IPS-15b (cell line): Measurements from ENCODE around the gene SCRT2.
A peak's percentile ranks its signal among the peaks of the same experiment; 100 is the strongest.

Source experiments
- H3K27me3 ChIP-seq: one replicate; pipeline ENCODE4 v1.6.1; 2013; ENCODE audit warnings: low read length; ENCODE audit not compliant: control insufficient read depth, insufficient read depth
- H3K36me3 ChIP-seq: one replicate; pipeline ENCODE4 v1.6.1; 2013; ENCODE audit warnings: low read length; ENCODE audit not compliant: control insufficient read depth, insufficient read depth
- H3K4me1 ChIP-seq: one replicate; pipeline ENCODE4 v1.6.1; 2013; ENCODE audit warnings: mild to moderate bottlenecking, low read length; ENCODE audit not compliant: control insufficient read depth, insufficient read depth
- H3K4me3 ChIP-seq: one replicate; pipeline ENCODE4 v1.5.1; 2013; ENCODE audit warnings: low read depth, low read length
- H3K9ac ChIP-seq: one replicate; pipeline ENCODE4 v1.6.1; 2013; ENCODE audit warnings: low read depth, mild to moderate bottlenecking, low read length
- H3K9me3 ChIP-seq: one replicate; pipeline ENCODE4 v1.6.1; 2013; ENCODE audit warnings: mild to moderate bottlenecking, low read length; ENCODE audit not compliant: control insufficient read depth, insufficient read depth

The SCRT2 gene

DNA sequence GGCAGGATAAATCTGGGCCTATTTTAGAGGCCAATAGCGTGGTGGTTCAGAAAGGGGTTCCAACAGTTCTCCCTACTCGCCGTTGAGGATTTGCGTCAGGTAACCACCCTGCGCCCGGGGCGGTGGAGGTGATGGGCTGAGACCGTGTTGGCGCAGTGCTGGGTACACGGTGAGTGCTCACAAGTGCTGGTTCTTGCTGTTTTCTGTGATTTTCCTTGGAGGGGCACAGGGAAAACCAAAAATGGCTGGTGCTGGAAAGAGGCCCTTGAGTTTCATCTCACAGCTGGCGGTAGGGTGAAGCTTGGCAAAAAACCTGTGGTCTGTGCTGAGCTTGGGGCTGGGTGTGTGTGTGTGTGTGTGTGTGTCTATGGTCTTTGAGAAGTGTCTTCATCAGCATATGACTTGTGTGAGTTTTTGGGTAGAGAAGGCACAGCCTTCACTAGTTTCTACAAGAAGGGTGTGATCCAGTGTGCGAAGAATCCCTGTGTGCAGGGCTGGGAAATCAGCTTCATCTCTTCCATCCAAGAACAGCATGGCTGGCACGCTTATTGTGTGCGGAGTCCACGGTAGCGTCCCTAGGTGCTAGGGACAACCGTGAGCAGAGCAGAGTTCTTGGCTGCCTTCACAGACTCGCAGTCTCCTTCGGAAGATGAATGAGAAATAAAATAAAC is 35.3 kb upstream of the SCRT2 start:
- Histone ChIP-seq H3K9me3 (no peaks in the 10 kb centered on the region), H3K4me3 (peak overlapping the region; percentile 30), H3K27me3 (peaks cover 42% of the 10 kb centered on the region)

DNA sequence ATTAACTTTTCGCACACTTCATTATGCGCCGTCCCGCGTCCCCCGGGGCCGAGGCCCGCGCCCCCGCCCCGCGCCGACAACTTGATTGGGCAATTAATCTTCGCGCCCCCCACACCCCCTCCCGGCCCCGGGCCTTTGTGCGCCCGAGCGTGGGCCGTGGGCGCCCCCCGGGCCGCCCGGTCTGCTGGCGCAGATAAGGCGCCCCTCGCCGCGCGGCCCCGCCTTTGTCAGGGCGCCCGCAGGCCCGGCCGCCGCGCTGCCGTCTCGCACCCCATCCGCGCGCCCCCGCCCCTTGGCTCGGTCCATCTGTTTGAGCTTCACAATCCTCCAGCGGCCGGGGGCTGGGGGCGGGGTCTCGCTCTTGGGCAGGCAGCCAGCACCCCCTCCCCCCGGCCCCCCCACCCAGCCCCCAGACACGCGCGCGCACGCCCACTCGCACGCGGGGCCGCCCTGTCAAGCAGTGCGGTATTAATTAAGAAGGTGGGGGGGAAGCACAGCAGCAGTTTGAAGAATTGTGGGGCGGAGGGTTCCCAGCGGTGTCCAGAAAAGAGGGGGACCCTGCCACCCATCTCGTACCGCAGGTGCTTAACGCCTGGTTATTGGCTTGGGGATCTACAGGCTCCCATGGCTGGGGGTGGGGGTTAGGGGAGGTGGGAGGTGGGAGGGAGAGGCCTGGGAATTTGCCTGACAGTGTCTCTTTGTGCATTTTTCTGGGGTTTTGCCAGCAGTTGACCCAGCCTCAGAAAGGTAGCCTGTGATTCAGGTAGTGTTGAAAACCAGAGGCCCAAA is 34.6 kb upstream of the SCRT2 start:
- H3K36me3 ChIP-seq: no peaks in the 10 kb centered on the region
- peaks cover 2% of the 10 kb centered on the region for H3K4me1 ChIP-seq
- H3K9me3 ChIP-seq: no peaks in the 10 kb centered on the region
- H3K9ac ChIP-seq: no peak overlapping the region
- H3K4me3 ChIP-seq: peak overlapping the region; percentile 45
- H3K27me3 ChIP-seq: peaks cover 37% of the 10 kb centered on the region

More for the DNA sequence above, 35.3 kb upstream of the SCRT2 start:
- Histone ChIP-seq H3K4me1 (peaks cover 2% of the 10 kb centered on the region), H3K36me3 (no peaks in the 10 kb centered on the region), H3K9ac (no peak overlapping the region)

DNA sequence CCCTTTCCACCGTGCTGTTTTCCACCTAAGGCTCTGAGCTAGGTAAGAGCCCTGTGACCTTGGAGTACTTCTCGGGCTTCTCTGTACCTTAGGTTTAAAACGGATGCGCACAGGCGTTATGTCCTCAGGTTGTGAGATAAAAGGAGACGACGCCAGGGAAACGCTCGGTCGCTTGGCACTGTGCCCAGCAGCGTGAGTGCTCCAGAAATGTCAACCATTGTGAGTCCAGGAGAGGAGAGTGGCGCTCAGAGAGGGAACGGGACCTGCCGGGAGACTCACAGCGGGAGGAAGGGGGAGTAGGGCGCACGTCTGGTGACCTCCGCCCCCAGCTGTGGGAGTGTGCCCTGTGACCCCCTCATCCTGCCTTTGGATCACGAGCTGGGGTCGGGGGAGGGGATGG is 33.8 kb upstream of the SCRT2 start:
- no peaks in the 10 kb centered on the region for H3K36me3 ChIP-seq
- H3K9ac ChIP-seq: no peak overlapping the region
- H3K4me3 ChIP-seq: peak overlapping the region; percentile 45
- H3K9me3 ChIP-seq: no peaks in the 10 kb centered on the region
- H3K4me1 ChIP-seq: peaks cover 2% of the 10 kb centered on the region
- H3K27me3 ChIP-seq: peaks cover 36% of the 10 kb centered on the region

DNA sequence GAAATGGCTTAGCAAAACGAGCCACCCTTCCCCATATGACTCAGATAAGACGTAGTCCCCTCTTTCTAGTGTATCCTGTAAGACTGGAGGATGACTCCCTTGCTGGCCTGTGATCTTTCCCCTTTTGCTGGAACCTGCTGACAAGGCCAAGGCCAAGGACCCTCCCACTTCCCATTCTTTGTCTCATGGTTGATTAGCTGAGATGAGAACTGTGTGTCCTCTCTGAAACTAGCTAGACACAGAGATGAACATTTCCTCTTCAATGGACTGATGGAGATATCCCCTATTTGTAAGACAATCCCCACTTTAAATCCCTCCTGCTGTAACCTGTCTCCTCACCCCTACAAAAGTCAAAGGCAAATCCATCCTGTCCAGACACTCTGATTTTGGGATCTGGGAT is 33.4 kb upstream of the SCRT2 start:
- no peaks in the 10 kb centered on the region for H3K9me3 ChIP-seq
- H3K9ac ChIP-seq: no peak overlapping the region
- H3K4me3 ChIP-seq: no peak overlapping the region

DNA sequence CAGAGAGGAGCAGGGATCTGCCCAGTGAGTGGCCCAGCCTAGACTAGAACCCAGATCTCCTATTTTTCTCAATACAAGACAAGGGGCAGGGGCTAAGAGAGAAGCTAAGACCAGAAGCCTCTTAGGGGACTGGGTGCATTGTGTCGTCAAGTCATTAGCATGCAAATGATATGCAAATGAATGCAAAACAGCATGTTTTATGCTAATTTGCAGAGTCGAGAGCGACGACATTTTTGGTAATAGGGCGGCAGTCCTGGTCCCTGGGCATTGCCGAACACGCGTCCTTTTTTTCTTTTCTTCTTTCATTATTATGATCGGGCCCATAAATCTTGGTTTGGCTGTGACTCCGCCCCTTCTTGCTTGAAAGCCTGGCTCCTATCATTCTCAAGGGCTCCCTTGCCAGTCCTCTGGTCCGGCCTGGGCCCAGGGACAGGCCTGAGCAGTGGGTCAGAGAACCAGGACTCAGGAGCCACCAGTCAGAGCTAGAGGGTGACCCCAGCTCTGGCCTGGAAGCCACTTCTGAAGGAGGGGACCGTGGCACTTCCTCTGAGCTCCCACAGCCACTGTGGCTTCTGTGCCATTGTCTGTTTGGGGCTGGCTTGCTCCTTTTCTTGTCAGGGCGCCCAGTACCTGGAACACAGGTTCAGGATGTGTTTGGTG is 32.0 kb upstream of the SCRT2 start:
- no peak overlapping the region for H3K9ac ChIP-seq

More for the DNA sequence above, 33.4 kb upstream of the SCRT2 start:
- peaks cover 36% of the 10 kb centered on the region for H3K27me3 ChIP-seq
- H3K36me3 ChIP-seq: no peaks in the 10 kb centered on the region
- peaks cover 2% of the 10 kb centered on the region for H3K4me1 ChIP-seq

DNA sequence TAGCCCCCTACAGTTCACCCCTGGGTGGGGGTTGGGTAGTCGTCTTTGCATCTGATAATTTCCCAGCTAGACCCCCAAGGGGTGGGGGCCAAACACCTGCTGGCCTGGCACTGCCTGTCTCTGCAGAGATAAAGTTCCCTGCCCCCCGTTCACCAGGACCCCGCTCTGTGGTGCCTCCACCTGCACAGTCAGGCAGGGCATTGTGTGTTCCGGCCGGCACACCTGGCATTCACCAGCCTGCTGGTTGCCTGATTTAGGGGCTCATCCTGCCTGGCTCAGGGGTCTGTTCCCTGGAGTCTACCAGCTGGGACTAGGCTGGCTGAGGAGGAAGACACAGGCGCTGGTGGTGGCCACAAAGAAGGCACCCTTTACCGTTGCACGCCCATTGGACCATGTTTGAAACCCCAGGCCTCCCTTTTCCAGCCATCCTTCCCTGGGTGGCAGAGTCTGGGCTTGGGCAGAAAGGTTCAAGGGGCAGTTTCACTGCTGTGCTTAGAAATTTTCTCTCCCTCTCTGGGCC is 30.8 kb upstream of the SCRT2 start:
- H3K36me3 ChIP-seq: no peaks in the 10 kb centered on the region
- no peaks in the 10 kb centered on the region for H3K9me3 ChIP-seq
- no peak overlapping the region for H3K9ac ChIP-seq
- H3K4me3 ChIP-seq: no peak overlapping the region
- H3K27me3 ChIP-seq: peaks cover 29% of the 10 kb centered on the region
- H3K4me1 ChIP-seq: no peaks in the 10 kb centered on the region

More for the DNA sequence above, 32.0 kb upstream of the SCRT2 start:
- Histone ChIP-seq H3K4me1 (peaks cover 2% of the 10 kb centered on the region), H3K9me3 (no peaks in the 10 kb centered on the region), H3K27me3 (peaks cover 36% of the 10 kb centered on the region), H3K36me3 (no peaks in the 10 kb centered on the region), H3K4me3 (no peak overlapping the region)

DNA sequence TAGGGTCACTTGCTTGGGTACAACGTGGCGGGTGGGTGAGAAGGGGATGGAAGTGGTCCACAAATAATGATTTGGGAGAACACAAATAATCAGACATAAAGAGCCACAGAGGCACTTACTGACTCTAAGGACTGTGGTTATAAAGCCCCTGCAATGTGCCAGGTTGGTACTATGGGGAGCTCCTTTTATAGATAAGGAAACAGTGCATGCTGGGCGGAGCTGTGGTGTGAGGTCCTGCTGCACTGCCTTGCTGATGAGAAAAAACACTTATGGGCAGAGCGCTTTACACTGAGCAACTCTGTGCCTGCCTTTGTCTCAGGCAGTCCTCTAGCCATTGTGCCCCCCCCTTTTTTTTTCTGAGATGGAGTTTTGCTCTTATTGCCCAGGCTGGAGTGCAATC is 29.1 kb upstream of the SCRT2 start:
- Histone ChIP-seq H3K9ac (no peak overlapping the region), H3K27me3 (peaks cover 19% of the 10 kb centered on the region), H3K9me3 (no peaks in the 10 kb centered on the region), H3K4me1 (peaks cover 4% of the 10 kb centered on the region), H3K36me3 (no peaks in the 10 kb centered on the region), H3K4me3 (no peak overlapping the region)

DNA sequence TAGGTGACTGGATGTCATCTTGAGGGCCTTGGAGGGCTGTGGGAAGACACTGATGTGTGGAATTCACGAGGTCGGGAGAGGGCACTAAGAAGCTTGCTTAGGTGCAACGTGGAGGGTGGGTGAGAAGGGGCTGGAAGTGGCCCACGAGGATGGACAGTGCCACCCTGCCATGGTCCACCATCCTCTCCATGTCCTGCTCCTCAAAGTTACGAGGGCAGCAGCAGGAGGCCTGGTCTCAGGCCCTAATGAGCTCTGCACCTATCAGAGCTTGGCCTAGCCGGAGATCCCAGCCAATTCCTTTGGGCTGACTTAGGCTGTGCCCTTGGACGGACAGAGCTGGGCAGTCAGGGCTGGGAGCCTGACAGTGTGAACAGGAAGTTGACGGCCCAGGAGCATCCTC is 27.8 kb upstream of the SCRT2 start:
- Histone ChIP-seq H3K9me3 (no peaks in the 10 kb centered on the region), H3K36me3 (no peaks in the 10 kb centered on the region), H3K9ac (no peak overlapping the region), H3K27me3 (peaks cover 7% of the 10 kb centered on the region), H3K4me3 (no peak overlapping the region), H3K4me1 (peaks cover 7% of the 10 kb centered on the region)

DNA sequence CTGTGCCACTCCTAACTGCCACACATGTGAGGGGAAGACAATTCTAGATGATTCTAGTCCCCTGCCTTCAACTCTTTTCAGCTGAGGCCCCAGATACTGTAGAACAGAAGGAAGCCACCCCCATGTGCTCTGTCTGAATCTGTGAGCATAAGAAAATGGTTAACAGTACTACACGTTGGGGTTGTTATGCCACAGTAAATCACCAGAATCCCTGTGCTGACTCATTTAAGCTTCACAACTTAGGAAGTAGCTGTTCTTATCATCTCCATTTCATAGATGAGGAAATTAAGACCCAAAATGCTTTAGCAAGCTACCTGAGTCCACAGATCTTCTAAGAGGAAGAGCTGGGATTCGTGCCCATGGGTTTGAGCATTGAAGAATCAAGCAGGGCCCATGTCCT is 27.4 kb upstream of the SCRT2 start:
- Histone ChIP-seq H3K9me3 (no peaks in the 10 kb centered on the region), H3K4me1 (peaks cover 7% of the 10 kb centered on the region), H3K27me3 (peaks cover 3% of the 10 kb centered on the region), H3K36me3 (no peaks in the 10 kb centered on the region), H3K4me3 (no peak overlapping the region), H3K9ac (no peak overlapping the region)

DNA sequence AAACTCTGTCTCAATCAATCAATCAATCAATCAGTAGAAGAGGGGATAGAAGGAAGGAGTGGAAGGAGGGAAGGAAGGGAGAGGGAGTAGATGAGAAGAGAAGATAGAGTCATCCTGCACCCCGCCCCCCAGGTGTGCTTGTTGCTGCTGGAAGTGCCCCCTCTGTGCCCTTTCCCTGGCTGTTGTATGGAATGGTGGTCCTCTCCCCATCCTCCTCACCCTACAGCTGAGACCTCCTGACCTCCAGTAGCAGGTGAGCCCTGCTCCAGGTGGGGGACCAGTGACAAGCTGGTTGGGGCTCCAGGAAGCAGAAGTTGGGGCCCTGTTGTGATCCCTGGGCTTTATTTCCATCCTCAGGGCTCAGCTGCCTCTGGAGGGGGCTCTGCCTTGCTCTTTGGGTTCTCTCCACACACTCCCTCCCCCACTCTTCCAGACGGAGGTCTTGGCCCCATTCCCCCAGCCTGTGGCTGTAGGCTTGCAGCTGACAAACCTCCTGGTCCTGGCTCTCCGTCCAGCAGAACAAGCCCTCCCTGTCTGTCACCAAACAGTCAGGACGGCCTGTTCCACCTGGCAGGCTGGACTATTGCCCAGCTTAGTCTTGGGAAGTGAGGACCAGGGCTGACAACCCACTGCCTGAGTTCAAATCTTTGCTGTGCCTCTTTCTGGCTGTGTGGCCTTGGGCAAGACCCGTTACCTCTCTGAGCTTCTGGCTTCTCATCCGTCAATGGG is 26.0 kb upstream of the SCRT2 start:
- Histone ChIP-seq H3K36me3 (no peaks in the 10 kb centered on the region), H3K4me1 (peaks cover 7% of the 10 kb centered on the region), H3K9ac (no peak overlapping the region), H3K9me3 (no peaks in the 10 kb centered on the region), H3K27me3 (peaks cover 2% of the 10 kb centered on the region), H3K4me3 (no peak overlapping the region)

DNA sequence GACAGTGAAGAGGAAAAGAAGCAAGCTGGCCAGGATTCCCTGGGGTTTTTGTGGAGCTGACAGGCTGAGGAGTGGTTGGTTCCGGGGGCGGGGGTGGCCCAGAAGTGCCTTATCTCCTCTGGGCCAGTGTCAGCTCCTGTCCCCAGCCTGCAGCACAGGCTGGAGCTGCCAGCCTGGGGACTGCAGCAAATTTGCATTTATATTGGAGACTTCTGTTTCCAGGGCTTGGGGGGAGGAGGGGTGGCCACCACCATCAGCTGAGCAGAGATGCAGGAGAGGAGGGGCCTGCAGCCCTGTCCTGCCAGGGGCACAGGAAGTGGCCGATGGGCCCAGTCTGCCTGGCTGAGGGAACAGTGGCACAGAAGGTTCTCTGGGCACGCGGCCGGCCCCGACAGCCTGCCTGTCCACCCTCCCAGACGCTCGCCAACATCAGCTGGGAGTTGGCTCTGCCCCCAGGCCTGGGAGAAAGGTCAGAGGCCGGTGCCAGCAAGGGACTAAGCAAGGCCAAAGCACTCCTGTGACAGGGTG is 24.3 kb upstream of the SCRT2 start:
- Histone ChIP-seq H3K36me3 (no peaks in the 10 kb centered on the region), H3K4me3 (no peak overlapping the region), H3K9me3 (no peaks in the 10 kb centered on the region), H3K4me1 (peaks cover 7% of the 10 kb centered on the region), H3K9ac (no peak overlapping the region), H3K27me3 (no peaks in the 10 kb centered on the region)
